ENCODE data around the gene TMPRSS4.

GRCh38 chr11:118112711-118113430 is 36.0 kb downstream of the TMPRSS4 start:
- no peak for TF ChIP-seq EP300 (IDR thresholded peaks at IDR 0.05; ENCODE audit: low read depth)
- no peak for TF ChIP-seq POLR2A (IDR thresholded peaks at IDR 0.05)
- TF ChIP-seq, protein P1, sequence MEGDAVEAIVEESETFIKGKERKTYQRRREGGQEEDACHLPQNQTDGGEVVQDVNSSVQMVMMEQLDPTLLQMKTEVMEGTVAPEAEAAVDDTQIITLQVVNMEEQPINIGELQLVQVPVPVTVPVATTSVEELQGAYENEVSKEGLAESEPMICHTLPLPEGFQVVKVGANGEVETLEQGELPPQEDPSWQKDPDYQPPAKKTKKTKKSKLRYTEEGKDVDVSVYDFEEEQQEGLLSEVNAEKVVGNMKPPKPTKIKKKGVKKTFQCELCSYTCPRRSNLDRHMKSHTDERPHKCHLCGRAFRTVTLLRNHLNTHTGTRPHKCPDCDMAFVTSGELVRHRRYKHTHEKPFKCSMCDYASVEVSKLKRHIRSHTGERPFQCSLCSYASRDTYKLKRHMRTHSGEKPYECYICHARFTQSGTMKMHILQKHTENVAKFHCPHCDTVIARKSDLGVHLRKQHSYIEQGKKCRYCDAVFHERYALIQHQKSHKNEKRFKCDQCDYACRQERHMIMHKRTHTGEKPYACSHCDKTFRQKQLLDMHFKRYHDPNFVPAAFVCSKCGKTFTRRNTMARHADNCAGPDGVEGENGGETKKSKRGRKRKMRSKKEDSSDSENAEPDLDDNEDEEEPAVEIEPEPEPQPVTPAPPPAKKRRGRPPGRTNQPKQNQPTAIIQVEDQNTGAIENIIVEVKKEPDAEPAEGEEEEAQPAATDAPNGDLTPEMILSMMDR (IDR thresholded peaks at IDR 0.05): no peak
- TF ChIP-seq POLR2AphosphoS5 (IDR thresholded peaks at IDR 0.05): no peak
